Measurements from ENCODE around the gene GPR42.
"Not testable (repeated sequence)": the region's sequence is repeated elsewhere in the genome, so short reads cannot be mapped to it uniquely, and the experiment has no call there.

GPR42 gene

GRCh38 chr19:35363711-35364425, 7.0 kb upstream of the GPR42 start:
- DNase-seq: no peak

GRCh38 chr19:35365303-35365702, 5.6 kb upstream of the GPR42 start:
- no peak for DNase-seq

DNA sequence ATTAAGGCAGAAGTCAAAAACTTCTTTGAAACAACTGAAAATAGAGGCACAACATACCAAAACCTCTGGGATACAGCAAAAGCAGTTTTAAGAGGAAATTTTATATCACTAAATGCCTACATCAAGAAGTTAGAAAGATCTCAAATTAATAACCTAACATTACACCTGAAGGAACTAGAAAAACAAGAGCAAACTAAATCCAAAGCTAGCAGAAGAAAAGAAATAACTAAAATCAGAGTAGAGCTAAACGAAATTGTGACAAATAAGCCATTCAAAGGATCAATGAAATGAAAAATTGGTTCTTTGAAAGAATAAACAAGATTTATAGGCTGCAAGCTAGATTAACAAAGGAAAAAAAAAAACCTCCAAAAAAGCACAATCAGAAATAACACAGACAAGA, 2.5 kb upstream of the GPR42 start:
- DNase-seq: no peak

DNA sequence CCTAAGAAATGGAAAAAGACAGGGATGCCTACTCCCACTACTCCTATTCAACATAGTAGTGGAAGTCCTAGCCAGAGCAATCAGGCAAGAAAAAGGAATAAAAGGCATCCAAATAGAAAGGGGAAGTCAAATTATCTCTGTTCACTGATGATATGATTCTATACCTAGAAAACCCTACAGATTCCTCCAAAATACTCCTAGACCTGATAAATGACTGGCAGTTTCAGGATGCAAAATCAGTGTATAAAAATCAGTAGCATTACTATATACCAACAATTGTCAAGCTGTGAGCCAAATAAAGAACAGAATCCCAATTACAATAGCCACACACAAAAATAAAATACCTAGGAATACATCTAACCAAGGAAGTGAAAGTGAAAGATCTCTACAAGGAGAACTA, 1.3 kb upstream of the GPR42 start:
- DNase-seq: no peak

DNA sequence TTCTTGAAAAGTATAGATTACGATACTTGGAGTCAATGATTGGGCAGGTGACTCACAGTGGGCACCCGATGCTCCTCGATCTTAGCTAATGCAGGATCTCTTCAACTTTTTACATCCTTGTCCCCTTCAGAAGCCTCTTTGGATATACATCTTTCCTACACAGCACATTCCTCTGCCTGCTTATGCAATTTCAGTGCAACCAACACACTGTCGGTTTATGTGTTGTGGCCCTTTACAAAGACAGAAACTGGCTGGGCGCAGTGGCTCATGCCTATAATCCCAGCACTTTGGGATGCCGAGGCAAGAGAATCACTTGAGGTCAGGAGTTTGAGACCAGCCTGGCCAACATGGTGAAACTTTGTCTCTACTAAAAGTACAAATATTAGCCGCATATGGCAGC, 2.6 kb downstream of the GPR42 start:
- DNase-seq: no peak

DNA sequence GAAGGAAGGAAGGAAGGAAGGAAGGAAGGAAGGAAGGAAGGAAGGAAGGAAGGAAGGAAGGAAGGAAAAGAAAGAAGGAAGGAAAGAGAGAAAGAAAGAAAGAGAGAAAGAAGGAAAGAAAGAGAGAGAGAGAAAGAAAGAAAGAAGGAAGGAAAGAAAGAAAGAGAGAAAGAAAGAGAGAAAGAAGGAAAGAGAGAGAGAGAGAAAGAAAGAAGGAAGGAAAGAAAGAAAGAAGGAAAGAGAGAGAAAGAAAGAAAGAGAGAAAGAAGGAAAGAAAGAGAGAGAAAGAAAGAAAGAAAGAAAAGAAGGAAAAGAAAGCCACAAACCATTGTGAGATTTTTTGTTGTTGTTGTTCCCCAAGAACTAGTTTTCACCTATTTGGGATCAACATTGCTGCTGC, 3.2 kb downstream of the GPR42 start:
- not testable (repeated sequence) for DNase-seq

- DNase-seq: no peak
Observed at GRCh38 chr19:35375505-35376307, 4.8 kb downstream of the GPR42 start.

DNA sequence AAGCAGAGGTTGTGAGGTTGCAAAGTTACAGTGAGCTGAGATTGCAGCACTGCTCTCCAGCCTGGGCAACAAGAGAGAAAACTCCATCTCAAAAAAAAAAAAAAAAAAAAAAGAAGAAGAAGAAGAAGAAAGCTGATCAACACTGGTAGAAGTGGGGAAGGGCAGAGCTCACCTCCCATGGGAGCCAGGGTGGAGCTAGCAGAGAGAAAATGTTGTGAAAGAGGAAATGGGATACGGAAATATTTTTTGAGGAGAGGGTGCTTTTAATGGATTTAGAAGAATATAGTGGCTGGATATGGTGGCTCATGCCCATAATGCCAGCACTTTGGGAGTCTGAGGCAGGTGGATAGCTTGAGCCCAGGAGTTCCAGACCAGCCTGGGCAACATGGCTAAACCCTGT, 6.8 kb downstream of the GPR42 start:
- DNase-seq: no peak

DNA sequence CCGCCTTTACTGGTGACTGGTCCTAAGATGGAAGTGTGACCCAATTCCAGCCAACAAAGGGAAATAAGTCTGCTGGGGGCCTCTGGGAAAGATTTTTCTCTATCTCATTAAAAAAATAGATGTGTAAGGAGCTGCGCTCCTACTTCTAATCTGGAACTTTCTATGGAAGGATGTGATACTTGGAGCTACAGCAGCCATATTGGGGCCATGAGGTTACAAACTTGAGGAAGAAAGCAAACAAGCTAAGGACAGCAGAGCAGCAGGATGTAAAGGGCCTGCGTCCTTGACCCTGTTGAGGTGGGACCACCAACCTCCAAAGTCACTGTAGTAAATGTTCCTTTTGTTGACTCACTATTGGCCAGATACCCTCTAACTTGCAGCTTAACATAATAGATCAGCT, 7.5 kb downstream of the GPR42 start:
- DNase-seq: no peak

GRCh38 chr19:35379545-35379944, 8.7 kb downstream of the GPR42 start:
- not testable (repeated sequence) for DNase-seq

DNA sequence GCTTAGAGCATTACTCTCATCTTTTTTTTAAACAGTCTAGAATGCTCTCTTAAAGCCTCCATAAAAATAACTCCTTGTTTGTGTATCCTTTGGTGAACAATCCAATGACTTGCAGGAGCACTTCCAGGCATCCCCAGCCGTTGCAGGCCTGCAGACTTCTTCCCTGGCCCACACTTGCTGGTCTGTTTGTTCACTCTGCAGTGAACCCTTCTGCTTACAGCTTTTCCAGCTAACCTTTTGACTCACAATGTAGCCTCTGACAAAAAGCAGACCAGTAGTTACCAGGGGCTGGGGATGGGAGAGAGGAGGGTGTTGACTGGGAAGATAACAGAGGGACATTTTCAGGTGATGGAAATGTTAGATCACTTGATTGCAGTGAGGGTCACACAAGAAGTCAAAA, 9.1 kb downstream of the GPR42 start:
- DNase-seq: no peak

GRCh38 chr19:35380450-35381124, 9.7 kb downstream of the GPR42 start:
- no peak for DNase-seq

- no peak for DNase-seq
Observed at GRCh38 chr19:35381318-35381717, 10.4 kb downstream of the GPR42 start.

- DNase-seq: no peak
Observed at GRCh38 chr19:35381926-35382325, 11.1 kb downstream of the GPR42 start.

DNA sequence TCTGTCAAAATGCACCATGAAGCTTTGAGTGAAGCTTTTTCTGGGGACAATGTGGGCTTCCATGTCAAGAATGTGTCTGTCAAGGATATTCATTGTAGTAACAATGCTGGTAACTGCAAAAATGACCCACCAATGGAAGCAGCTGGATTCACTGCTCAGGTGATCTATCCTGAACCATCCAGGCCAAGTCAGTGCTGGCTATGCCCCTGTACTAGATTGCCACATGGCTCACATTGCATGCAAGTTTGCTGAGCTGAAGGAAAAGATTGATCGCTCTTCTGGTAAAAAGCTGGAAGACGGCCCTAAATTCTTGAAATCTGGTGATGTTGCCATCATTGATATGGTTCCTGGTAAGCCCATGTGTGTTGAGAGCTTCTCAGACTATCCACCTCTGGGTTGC, 12.7 kb downstream of the GPR42 start:
- no peak for DNase-seq

DNA sequence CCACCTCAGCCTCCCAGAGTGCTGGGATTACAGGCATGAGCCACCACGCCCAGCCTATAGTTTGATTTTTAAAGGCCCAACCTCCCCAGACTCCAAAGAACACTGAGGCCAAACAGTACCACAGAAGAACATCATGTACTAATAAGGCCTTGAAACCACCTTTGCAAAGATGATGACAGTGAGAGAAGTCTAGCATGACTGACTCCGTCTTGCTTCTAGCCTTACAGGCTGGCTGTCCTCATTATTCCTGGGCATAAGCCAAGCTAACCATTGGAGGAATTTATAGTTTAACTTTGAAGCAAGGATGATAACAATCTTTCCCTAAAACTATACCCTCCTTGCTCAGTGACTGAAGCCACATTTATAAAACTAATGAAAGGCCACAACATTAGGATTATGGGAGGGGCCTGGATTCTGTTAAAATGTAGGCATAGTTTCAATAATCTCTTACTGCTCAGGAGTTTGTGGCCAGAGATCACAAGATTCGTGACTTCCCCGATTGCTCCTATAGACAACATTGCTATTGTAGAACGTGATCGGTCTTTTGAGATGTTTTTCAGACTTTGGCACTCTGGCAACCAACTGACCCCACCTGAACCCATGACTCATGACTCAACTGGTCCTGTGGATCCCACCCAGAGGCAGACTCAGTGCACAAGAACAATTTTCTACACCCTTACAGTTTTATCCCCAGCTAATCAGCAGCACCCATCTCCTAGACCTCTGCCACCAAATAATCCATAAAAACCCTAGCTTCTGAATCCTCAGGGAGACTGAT, 17.6 kb downstream of the GPR42 start:
- DNase-seq: no peak

- no peak for DNase-seq
Observed at GRCh38 chr19:35389192-35389861, 18.5 kb downstream of the GPR42 start.

DNA sequence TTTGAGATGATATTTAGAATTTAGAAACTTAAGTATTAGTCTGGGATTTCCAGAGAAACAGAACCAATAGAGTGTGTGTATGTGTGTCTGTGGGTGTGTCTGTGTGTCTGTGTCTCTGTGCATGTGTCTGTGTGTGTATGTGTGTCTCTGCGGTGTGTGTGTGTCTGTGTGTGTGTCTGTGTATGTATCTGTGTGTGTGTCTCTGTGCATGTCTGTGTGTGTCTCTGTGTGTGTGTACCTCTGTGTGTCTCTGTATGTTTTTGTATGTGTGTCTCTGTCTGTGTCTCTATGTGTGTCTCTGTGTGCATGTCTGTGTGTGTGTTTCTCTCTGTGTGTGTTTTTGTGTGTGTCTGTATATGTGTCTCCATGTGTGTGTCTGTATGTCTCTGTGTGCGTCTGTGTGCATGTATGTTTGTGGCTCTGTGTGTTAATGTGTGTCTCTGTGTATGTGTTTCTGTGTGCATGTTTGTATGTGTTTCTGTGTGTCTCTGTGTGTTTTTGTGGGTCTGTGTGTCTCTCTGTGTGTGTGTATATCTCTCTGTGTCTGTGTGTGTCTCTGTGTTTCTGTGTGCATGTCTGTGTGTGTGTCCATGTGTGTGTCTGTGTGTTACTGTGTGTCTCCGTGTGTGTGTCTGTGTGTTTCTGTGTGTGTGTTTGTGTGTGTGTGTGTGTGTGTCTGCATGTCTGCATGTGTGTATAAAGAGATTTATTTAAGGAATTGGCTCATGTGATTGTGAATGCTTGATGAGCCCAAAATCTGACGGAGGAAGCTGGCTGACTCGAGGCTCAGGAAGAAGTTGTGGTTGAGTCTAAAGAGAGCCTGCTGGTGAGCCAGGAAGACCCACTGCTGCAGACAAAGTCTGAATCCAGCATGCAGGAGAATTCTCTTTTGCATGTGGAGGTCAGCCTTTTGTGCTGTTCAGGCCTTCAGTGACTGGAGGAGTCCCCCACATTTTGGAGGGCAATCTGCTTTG, 22.2 kb downstream of the GPR42 start:
- DNase-seq: no peak

- DNase-seq: no peak
Observed at GRCh38 chr19:35395382-35396199, 24.7 kb downstream of the GPR42 start.

DNA sequence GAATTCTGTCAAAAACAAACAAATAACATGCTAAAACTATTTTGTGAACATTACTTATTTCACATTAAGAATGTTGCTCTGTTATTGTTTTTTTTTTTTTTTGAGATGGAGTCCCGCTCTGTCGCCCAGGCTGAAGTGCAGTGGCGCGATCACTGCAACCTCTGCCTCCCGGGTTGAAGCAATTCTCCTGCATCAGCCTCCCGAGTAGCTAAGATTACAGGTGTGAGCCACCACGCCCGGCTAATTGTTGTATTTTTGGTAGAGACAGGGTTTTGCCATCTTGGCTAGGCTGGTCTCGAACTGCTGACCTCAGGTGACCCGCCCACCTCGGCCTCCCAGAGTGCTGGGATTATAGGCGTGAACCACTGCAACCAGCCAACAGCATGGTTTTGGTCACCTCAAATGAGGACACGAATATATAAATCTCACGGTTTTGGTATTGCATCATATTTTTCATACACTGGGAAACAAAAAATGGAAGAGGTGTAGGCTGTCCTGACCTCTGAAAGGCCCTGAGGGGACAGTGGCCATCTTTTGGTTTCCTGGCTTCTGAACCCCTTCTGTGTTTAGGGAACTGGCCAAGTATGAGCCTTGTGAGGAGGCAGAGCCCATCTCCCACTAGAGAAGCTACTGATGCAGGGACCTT, 25.5 kb downstream of the GPR42 start:
- DNase-seq: no peak
